SH-SY5Y (cell line): Measurements from ENCODE around the gene DLX3.

Experiments
- GATA2 ChIP-seq: IDR thresholded peaks from 2 replicates; pipeline ENCODE4 v1.6.1; 2011; ENCODE audit warnings: mild to moderate bottlenecking, low read depth, low read length
- GATA3 ChIP-seq: IDR thresholded peaks from 2 replicates; pipeline ENCODE4 v1.6.1; 2011; ENCODE audit warnings: low read depth, mild to moderate bottlenecking, low read length, moderate library complexity

GRCh38 chr17:50037321-50038107 lies 42.5 kb upstream of the DLX3 start:
- no peak for TF ChIP-seq GATA2
- TF ChIP-seq GATA3: no peak
